DOHH2 (cell line): ENCODE measurements around the gene INSIG1.

Source experiments
- H3F3A ChIP-seq: fragments of 200-600 bp; sonication (generic), shearing (Covaris generic); 2 replicates; pipeline ENCODE4 v1.6.0; 2016; ENCODE audit warnings: antibody characterized with exemption, mild to moderate bottlenecking; ENCODE audit not compliant: control insufficient read depth, insufficient read depth
- H3K27ac ChIP-seq: fragments of 200-600 bp; sonication (generic); 2 replicates; pipeline ENCODE4 v1.5.1; 2014; ENCODE audit warnings: low read depth, mild to moderate bottlenecking, low read length, moderate library complexity
- H3K27me3 ChIP-seq: fragments of 200-600 bp; sonication (generic); 2 replicates; pipeline ENCODE4 v1.6.1; 2014; ENCODE audit warnings: mild to moderate bottlenecking, low read length, mixed read lengths; ENCODE audit not compliant: control insufficient read depth
- H3K36me3 ChIP-seq: fragments of 200-600 bp; sonication (generic); 2 replicates; pipeline ENCODE4 v1.6.1; 2014; ENCODE audit warnings: mild to moderate bottlenecking, low read length, moderate library complexity, mixed read lengths; ENCODE audit not compliant: control insufficient read depth
- H3K4me1 ChIP-seq: fragments of 200-600 bp; sonication (generic); 2 replicates; pipeline ENCODE4 v1.6.1; 2014; ENCODE audit warnings: mild to moderate bottlenecking, low read length, mixed read lengths; ENCODE audit not compliant: control insufficient read depth
- H3K4me2 ChIP-seq: fragments of 200-600 bp; sonication (generic); 2 replicates; pipeline ENCODE4 v1.6.0; 2014; ENCODE audit warnings: mild to moderate bottlenecking, low read length, moderate library complexity
- H3K4me3 ChIP-seq: fragments of 200-600 bp; sonication (generic); 2 replicates; pipeline ENCODE4 v1.5.1; 2014; ENCODE audit warnings: mild to moderate bottlenecking, low read length, mixed read lengths
- H3K79me2 ChIP-seq: fragments of 200-600 bp; sonication (generic); 2 replicates; pipeline ENCODE4 v1.6.1; 2014; ENCODE audit warnings: mild to moderate bottlenecking, low read length, mixed read lengths; ENCODE audit not compliant: control insufficient read depth
- H3K9me2 ChIP-seq: fragments of 200-600 bp; sonication (generic); replicated peaks from 2 replicates; pipeline ENCODE4 v1.6.1; 2014; ENCODE audit warnings: mild to moderate bottlenecking, low read length, mixed read lengths; ENCODE audit not compliant: control insufficient read depth
- H3K9me3 ChIP-seq: fragments of 200-600 bp; sonication (generic); 2 replicates; pipeline ENCODE4 v1.6.1; 2014; ENCODE audit warnings: antibody characterized with exemption, low read length, mixed read lengths; ENCODE audit not compliant: control insufficient read depth, insufficient read depth
- H4K20me1 ChIP-seq: fragments of 200-600 bp; sonication (generic); 2 replicates; pipeline ENCODE4 v1.6.0; 2014; ENCODE audit warnings: low read depth, mild to moderate bottlenecking, antibody characterized with exemption, low read length, moderate library complexity; ENCODE audit not compliant: control insufficient read depth, insufficient read depth
- CTCF ChIP-seq: fragments of 200-600 bp; sonication (generic); IDR thresholded peaks from one replicate; pipeline ENCODE4 v1.5.1; 2014; ENCODE audit warnings: antibody characterized with exemption, mild to moderate bottlenecking, low read depth, low read length; ENCODE audit not compliant: poor library complexity, severe bottlenecking
- EZH2phosphoT487 ChIP-seq: fragments of 200-600 bp; sonication (generic); IDR thresholded peaks from 2 replicates; pipeline ENCODE4 v1.6.1; 2017; ENCODE audit warnings: borderline replicate concordance, mild to moderate bottlenecking, antibody characterized with exemption, low read length, moderate library complexity, mixed read lengths

INSIG1 gene

DNA sequence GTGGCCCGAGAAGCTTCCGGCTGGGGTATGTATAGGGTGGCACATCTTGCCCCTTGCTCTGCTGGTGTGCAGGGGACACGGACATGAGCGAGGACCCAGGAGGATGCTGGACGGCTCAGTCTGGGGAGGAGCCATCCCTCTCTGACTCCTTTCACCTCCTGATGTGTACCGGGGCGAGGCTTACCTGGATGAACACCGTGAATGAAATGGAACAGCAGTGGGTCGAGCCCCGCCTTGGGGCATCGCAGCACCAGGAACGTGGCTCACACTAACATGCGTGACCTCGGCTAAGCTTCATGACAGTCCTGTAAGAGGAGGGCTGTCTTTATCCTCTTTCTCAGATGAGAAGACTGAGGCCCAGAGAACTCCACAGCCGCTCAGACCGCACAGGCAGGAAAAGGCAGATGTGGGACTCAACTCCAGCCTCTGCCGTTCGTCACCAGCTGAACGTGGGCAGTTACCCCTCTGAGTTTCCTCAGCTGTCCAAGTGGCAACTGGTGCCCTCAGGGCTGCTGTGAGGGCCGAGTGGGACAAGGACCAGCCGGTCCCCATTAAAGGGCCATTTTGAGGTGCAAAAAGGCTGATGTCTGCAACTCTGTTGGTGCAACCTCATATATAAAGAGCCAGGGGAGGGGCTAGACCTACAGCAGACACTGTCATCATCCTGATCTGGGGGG is 54.5 kb downstream of the INSIG1 start:
- Histone ChIP-seq H3K4me1 (no peaks in the 10 kb centered on the region), H3K27me3 (peaks cover 2% of the 10 kb centered on the region; the same call in 1 of the 2 replicates), H3K4me3 (no peak overlapping the region), H4K20me1 (no peaks in the 10 kb centered on the region), H3K79me2 (no peaks in the 10 kb centered on the region), H3F3A (peaks cover 3% of the 10 kb centered on the region; the same call in 1 of the 2 replicates), H3K27ac (no peak overlapping the region), H3K4me2 (no peak overlapping the region), H3K9me2 (no peaks in the 10 kb centered on the region), H3K9me3 (no peaks in the 10 kb centered on the region; the same call in 1 of the 2 replicates), H3K36me3 (no peaks in the 10 kb centered on the region)
- no peak for TF ChIP-seq EZH2phosphoT487
- TF ChIP-seq CTCF: no peak

GRCh38 chr7:155352753-155353115 is 55.1 kb downstream of the INSIG1 start:
- H3K4me2 ChIP-seq: no peak overlapping the region
- no peaks in the 10 kb centered on the region for H3K79me2 ChIP-seq
- no peaks in the 10 kb centered on the region for H3K4me1 ChIP-seq
- no peak for TF ChIP-seq CTCF
- no peak for TF ChIP-seq EZH2phosphoT487
- H3K27me3 ChIP-seq: peaks cover 5% of the 10 kb centered on the region
- no peak overlapping the region for H3K27ac ChIP-seq
- H3K9me2 ChIP-seq: no peaks in the 10 kb centered on the region
- no peaks in the 10 kb centered on the region for H4K20me1 ChIP-seq
- no peaks in the 10 kb centered on the region; the same call in 1 of the 2 replicates for H3K9me3 ChIP-seq
- peaks cover 3% of the 10 kb centered on the region; the same call in 1 of the 2 replicates for H3F3A ChIP-seq
- H3K4me3 ChIP-seq: no peak overlapping the region
- no peaks in the 10 kb centered on the region for H3K36me3 ChIP-seq

GRCh38 chr7:155353256-155353897 is 55.7 kb downstream of the INSIG1 start:
- H3K27me3 ChIP-seq: peaks cover 5% of the 10 kb centered on the region
- no peak overlapping the region for H3K4me3 ChIP-seq
- TF ChIP-seq CTCF: no peak
- no peak for TF ChIP-seq EZH2phosphoT487
- H3K9me3 ChIP-seq: no peaks in the 10 kb centered on the region; the same call in 1 of the 2 replicates
- no peaks in the 10 kb centered on the region for H3K9me2 ChIP-seq
- peaks cover 3% of the 10 kb centered on the region; the same call in 1 of the 2 replicates for H3F3A ChIP-seq
- no peak overlapping the region for H3K4me2 ChIP-seq
- H3K79me2 ChIP-seq: no peaks in the 10 kb centered on the region
- no peaks in the 10 kb centered on the region for H3K4me1 ChIP-seq
- H4K20me1 ChIP-seq: no peaks in the 10 kb centered on the region
- H3K36me3 ChIP-seq: no peaks in the 10 kb centered on the region
- no peak overlapping the region for H3K27ac ChIP-seq
